Measurements from ENCODE around the gene ACBD6.

- TF ChIP-seq CTCF (IDR thresholded peaks at IDR 0.05; ENCODE audit: low read depth, low read length, missing input control), result no peak
- no peak for TF ChIP-seq RXRA (IDR thresholded peaks at IDR 0.05)
- TF ChIP-seq FOXA1 (IDR thresholded peaks at IDR 0.05), result no peak
- TF ChIP-seq MAX (IDR thresholded peaks at IDR 0.05), result no peak
- TF ChIP-seq SP1 (IDR thresholded peaks at IDR 0.05), result no peak
- TF ChIP-seq RAD21 (IDR thresholded peaks at IDR 0.05), result no peak
- TF ChIP-seq TAF1 (conservative IDR thresholded peaks at IDR 0.05), result no peak
- TF ChIP-seq HNF4A (conservative IDR thresholded peaks at IDR 0.05), result no peak
- TF ChIP-seq JUND (IDR thresholded peaks at IDR 0.05), result no peak
Observed at GRCh38 chr1:180266275-180267210, 235.8 kb downstream of the ACBD6 start.

Data from liver (tissue), 3 donors.